Measurements from ENCODE around the gene CTSZ. TPM values are rescaled to one million over a fixed set of nuclear protein-coding genes. Genes with fewer than 3 reads are reported as not detected.

The CTSZ gene
- total and polyA plus RNA-seq, 2 of the 8 experiments (the other 6 are each of a cell fraction or from before 2014, with no cell fraction given) = 32.8 to 34.0 TPM

GRCh38 chr20:59003836-59004492 lies 3.1 kb downstream of the CTSZ start:
- no peaks in the 10 kb centered on the region for H3K36me3 ChIP-seq (ENCODE audit: control insufficient read depth in 2 of 4, insufficient read depth in 4 of 4, low read length in 3 of 4)
- CTCF ChIA-PET (ENCODE audit: partially characterized antibody) = interaction anchor here (1.2 kb wide), 1 partner anchor 121 kb away, joined by 4 read pairs; no protein-coding TSS in a partner anchor
- no peak overlapping the region for H3K9ac ChIP-seq (replicated peaks in 1 of 4; ENCODE audit: extremely low read depth in 1 of 4, low read depth in 3 of 4, low read length in 3 of 4)
- H4K20me1 ChIP-seq (replicated peaks in 1 of 2; ENCODE audit: control insufficient read depth in 1 of 2, insufficient read depth in 2 of 2, low read length in 2 of 2) = peaks cover 0 to 6% of the 10 kb centered on the region in 2 experiments
- H2BK12ac ChIP-seq (ENCODE audit: low read depth, low read length) = no peak overlapping the region
- no peak overlapping the region for H3K4ac ChIP-seq (replicated peaks; ENCODE audit: insufficient read length, low read depth, low read length)
- no peak overlapping the region for H3K56ac ChIP-seq (replicated peaks; ENCODE audit: insufficient read length, low read depth, low read length)
- WGBS, 2 experiments (ENCODE audit: extremely low coverage in 1 of 2, insufficient coverage in 1 of 2, insufficient read length in 1 of 2, insufficient replicate concordance in 2 of 2, low coverage in 1 of 2, low lambda C conversion rate in 2 of 2, missing lambda C conversion rate in 1 of 2) = 89% methylated on average over 14 of the region's 16 CpGs; no CpG with 5 or more reads in 1 of the 2 experiments
- no peak overlapping the region for H3K27ac ChIP-seq (ENCODE audit: low read depth, low read length)
- H3K9me3 ChIP-seq (ENCODE audit: insufficient read depth in 2 of 2, low read depth in 1 of 2, low read length in 1 of 2) = no peaks in the 10 kb centered on the region
- no peak overlapping the region for H2BK5ac ChIP-seq (ENCODE audit: low read depth, low read length)
- DNase-seq (ENCODE audit: low read depth in 1 of 2, low spot score in 2 of 2) = no peak
- H2AFZ ChIP-seq (ENCODE audit: low read length) = no peak overlapping the region
- no peaks in the 10 kb centered on the region for H3K79me1 ChIP-seq (ENCODE audit: low read depth, low read length)
- no peak overlapping the region for H4K8ac ChIP-seq (ENCODE audit: extremely low read depth, insufficient read depth, low read length)
- no peak overlapping the region for H2BK120ac ChIP-seq (replicated peaks; ENCODE audit: low read depth, low read length)
- no peaks in the 10 kb centered on the region for H3K79me2 ChIP-seq (ENCODE audit: control insufficient read depth in 1 of 2, insufficient read depth in 2 of 2, low read length in 2 of 2)
- no peak overlapping the region for H2AK5ac ChIP-seq (ENCODE audit: low read depth, low read length)
- H3K23me2 ChIP-seq (ENCODE audit: low read depth, low read length) = peaks cover 2% of the 10 kb centered on the region; the same call in 1 of the 2 replicates
- H3K18ac ChIP-seq (ENCODE audit: extremely low read depth, low read length) = no peak overlapping the region
- H3K4me1 ChIP-seq (replicated peaks in 1 of 4; ENCODE audit: control insufficient read depth in 3 of 4, insufficient read depth in 4 of 4, low read length in 3 of 4) = peaks cover 0 to 8% (median 5%) of the 10 kb centered on the region in 4 experiments; a peak in 3 of 7 replicates
- H3K23ac ChIP-seq (ENCODE audit: insufficient read length) = no peak overlapping the region
- no peak overlapping the region for H4K5ac ChIP-seq (ENCODE audit: insufficient read length, low read depth, low read length)
- H4K91ac ChIP-seq (replicated peaks; ENCODE audit: insufficient read length, low read length) = no peak overlapping the region
- H3K27me3 ChIP-seq (replicated peaks in 1 of 4; ENCODE audit: control insufficient read depth in 3 of 4, extremely low read depth in 1 of 4, insufficient read depth in 3 of 4, low read length in 3 of 4) = peaks cover 0 to 12% (median 5%) of the 10 kb centered on the region in 4 experiments; a peak in 3 of 7 replicates
- no peak overlapping the region for H3K14ac ChIP-seq (ENCODE audit: insufficient read length)
- no peak overlapping the region for H3K4me2 ChIP-seq (ENCODE audit: insufficient read depth in 1 of 2, low read depth in 2 of 2, low read length in 2 of 2)
- POLR2A ChIA-PET (ENCODE audit: partially characterized antibody) = no interaction called here
- TF ChIP-seq BCL11A (IDR thresholded peaks at IDR 0.05; ENCODE audit: low read depth in 2 of 2, low read length in 2 of 2) = no peak
- TF ChIP-seq PHF8 (conservative IDR thresholded peaks at IDR 0.05; ENCODE audit: low read depth, low read length) = no peak
- no peak for TF ChIP-seq TAF7 (optimal IDR thresholded peaks at IDR 0.05; ENCODE audit: borderline replicate concordance, low read depth, low read length)
- TF ChIP-seq CEBPB (IDR thresholded peaks at IDR 0.05; ENCODE audit: low read depth, low read length) = no peak
- TF ChIP-seq CBX5 (IDR thresholded peaks at IDR 0.05; ENCODE audit: low read depth, low read length) = no peak
- TF ChIP-seq RNF2 (IDR thresholded peaks at IDR 0.05; ENCODE audit: borderline replicate concordance, low read depth, low read length, missing control alignments, poor library complexity, severe bottlenecking) = no peak
- TF ChIP-seq BACH1 (IDR thresholded peaks at IDR 0.05; ENCODE audit: low read length) = no peak
- no peak for TF ChIP-seq JUND (IDR thresholded peaks at IDR 0.05; ENCODE audit: low read length)
- no peak for TF ChIP-seq ASH2L (IDR thresholded peaks at IDR 0.05; ENCODE audit: low read length)
- no peak for TF ChIP-seq CTBP2 (IDR thresholded peaks at IDR 0.05; ENCODE audit: borderline replicate concordance, insufficient read depth, insufficient read length, low read length)
- H3K4me3 ChIP-seq (ENCODE audit: extremely low read depth in 1 of 4, insufficient read depth in 2 of 4, low read depth in 3 of 4, low read length in 4 of 4) = no peak overlapping the region
- FAIRE-seq = no peak
- no peak overlapping the region for H2BK20ac ChIP-seq (ENCODE audit: low read length)
- H2BK15ac ChIP-seq (ENCODE audit: low read length) = no peak overlapping the region

Data from H1 (cell line).